ENCODE results near the gene ANKRD39.
"Not testable (repeated sequence)": the region's sequence is repeated elsewhere in the genome, so short reads cannot be mapped to it uniquely, and the experiment has no call there.

ANKRD39 gene

DNA sequence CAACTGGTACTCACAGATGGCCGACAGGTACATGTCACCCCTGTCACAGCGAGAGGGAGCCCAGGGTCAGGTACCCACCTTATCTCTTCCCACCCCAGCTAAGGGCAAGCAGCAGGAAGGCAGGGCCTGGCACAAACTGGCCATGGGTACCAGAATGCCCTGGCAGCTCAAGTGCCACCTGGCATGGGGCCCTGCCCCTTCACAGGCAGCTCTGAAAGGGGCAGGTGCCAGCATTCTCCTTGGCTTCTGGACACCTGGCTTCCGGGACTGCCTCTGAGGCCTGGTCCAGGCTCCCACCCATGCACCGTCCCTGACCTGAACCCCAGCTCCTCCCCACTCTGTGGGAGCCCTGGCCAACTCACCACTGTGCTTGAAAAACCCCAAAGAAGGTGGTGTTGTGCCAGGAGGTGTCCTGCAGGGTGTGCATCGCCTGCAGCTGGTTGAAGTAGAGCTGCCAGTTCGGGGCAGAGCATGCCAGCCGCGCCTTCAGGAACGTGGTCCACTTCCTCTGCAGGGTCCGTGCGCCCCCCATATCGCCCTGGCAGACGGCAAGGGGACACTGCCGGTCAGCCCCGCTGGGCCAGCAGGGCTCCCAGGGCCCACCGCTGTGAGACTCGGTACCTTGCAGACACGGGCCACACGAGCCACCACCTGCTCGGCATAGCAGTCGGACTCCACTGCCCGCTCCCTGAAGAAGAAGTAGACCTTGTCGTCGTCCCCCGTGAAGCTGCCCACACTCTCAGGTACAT lies 6.7 kb upstream of the ANKRD39 start:
- peaks cover 56% of the 10 kb centered on the region for H3K36me3 ChIP-seq (ENCODE audit: control insufficient read depth, insufficient read depth, low read length)
- H3K27ac ChIP-seq (ENCODE audit: low read length), result no peak overlapping the region
- no peaks in the 10 kb centered on the region for H3K27me3 ChIP-seq (ENCODE audit: control insufficient read depth, insufficient read depth, low read length)
- no peak for DNase-seq (ENCODE audit: low read depth, low spot score)
- H3K4me1 ChIP-seq (ENCODE audit: control insufficient read depth, insufficient read depth, low read length), result peaks cover 4% of the 10 kb centered on the region; the same call in 1 of the 2 replicates
- H3K4me3 ChIP-seq (ENCODE audit: low read length), result no peak overlapping the region
- H3K9me3 ChIP-seq (ENCODE audit: control insufficient read depth, insufficient read depth, low read length), result no peaks in the 10 kb centered on the region
- no CpG with 5 or more reads among the region's 25 CpGs for WGBS (ENCODE audit: insufficient coverage, insufficient read length)

DNA sequence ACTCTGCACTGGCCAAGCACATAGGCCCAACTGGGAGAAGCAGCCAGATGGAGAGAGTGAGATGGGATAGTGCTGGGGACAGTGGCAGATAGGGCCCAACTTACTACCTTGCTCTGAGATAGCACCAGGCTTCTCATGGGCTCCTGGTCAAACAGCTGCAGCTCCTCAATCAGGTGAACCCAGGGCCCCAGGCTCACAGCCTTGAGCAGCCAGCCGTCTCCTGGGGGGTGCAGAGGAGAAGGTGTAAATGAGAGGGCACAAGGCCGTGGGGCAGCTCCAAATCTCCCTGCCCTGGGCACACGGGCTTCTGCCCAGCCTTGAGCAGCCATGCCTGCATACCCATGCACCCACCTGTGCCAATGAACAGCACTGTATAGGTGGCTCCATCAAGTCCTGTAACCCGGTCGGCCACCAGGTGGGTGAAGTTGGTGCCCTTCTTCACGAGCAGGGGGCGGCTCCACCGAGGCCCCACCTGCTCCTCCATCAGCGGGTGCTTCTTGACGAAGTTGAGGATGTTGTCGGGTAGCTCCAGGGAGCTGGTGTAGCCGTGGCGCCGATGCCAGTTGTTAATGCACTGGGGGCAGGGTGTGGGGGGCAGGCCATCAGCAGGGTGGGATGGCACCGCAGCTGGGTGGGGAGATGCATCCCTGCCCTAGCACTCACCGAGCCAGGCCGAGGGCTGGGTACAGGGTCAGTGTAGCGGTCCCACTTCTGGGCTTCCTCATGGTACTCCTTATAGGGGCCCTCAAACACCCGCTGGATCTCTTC lies 5.9 kb upstream of the ANKRD39 start:
- Histone ChIP-seq H3K4me3 (ENCODE audit: low read length) (no peak overlapping the region), H3K27me3 (ENCODE audit: control insufficient read depth, insufficient read depth, low read length) (no peaks in the 10 kb centered on the region), H3K36me3 (ENCODE audit: control insufficient read depth, insufficient read depth, low read length) (peaks cover 56% of the 10 kb centered on the region), H3K9me3 (ENCODE audit: control insufficient read depth, insufficient read depth, low read length) (no peaks in the 10 kb centered on the region), H3K4me1 (ENCODE audit: control insufficient read depth, insufficient read depth, low read length) (peaks cover 6% of the 10 kb centered on the region), H3K27ac (ENCODE audit: low read length) (no peak overlapping the region)
- DNase-seq (ENCODE audit: low read depth, low spot score), result no peak
- WGBS (ENCODE audit: insufficient coverage, insufficient read length), result no CpG with 5 or more reads among the region's 19 CpGs

DNA sequence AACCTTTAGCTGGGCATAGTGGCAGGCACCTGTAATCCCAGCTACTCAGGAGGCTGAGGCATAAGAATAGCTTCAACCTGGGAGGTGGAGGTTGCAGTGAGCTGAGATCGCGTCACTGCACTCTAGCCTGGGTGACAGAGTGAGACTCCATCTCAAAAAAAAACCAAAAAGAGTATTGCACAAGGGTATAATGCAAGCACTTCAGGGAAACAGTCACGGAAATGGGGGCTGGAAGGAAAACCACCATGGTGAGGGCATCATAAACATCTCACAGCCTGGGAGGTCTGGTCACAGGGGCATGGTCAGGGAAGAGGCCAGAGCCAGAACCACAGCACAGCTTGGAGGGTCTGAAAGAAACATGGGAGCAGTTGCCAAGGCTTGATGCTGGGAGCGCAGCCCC lies 5.2 kb upstream of the ANKRD39 start:
- H3K27ac ChIP-seq (ENCODE audit: low read length); H3K9me3 ChIP-seq (ENCODE audit: control insufficient read depth, insufficient read depth, low read length); H3K27me3 ChIP-seq (ENCODE audit: control insufficient read depth, insufficient read depth, low read length); H3K4me3 ChIP-seq (ENCODE audit: low read length); H3K4me1 ChIP-seq (ENCODE audit: control insufficient read depth, insufficient read depth, low read length); DNase-seq (ENCODE audit: low read depth, low spot score): not testable (repeated sequence)
- peaks cover 56% of the 10 kb centered on the region for H3K36me3 ChIP-seq (ENCODE audit: control insufficient read depth, insufficient read depth, low read length)
- no CpG with 5 or more reads among the region's 4 CpGs for WGBS (ENCODE audit: insufficient coverage, insufficient read length)

DNA sequence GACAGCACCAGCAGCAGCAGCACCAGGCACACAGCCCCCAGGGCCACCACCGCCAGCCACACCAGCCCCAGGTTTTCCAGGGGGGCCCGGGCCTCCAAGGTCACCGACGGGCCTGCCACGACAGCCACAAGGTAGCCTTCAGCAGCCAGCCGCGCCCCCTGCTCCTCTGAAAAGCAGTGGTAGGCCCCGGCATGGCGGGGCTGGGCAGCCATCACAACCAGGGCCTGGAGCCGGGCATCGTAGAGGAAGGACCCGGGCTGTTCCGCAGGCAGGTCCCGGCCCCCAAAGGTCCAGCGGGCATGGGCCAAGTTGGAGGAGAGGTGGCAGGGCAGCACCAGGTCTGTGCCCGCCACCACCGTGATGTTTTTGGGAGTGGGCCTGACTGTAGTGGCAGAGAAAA lies 3.3 kb upstream of the ANKRD39 start:
- H3K4me3 ChIP-seq (ENCODE audit: low read length), result no peak overlapping the region
- no peak overlapping the region for H3K27ac ChIP-seq (ENCODE audit: low read length)
- H3K9me3 ChIP-seq (ENCODE audit: control insufficient read depth, insufficient read depth, low read length), result no peaks in the 10 kb centered on the region
- no peak for DNase-seq (ENCODE audit: low read depth, low spot score)
- no peaks in the 10 kb centered on the region for H3K27me3 ChIP-seq (ENCODE audit: control insufficient read depth, insufficient read depth, low read length)
- WGBS (ENCODE audit: insufficient coverage, insufficient read length), result no CpG with 5 or more reads among the region's 17 CpGs
- peaks cover 49% of the 10 kb centered on the region for H3K36me3 ChIP-seq (ENCODE audit: control insufficient read depth, insufficient read depth, low read length)
- peaks cover 2% of the 10 kb centered on the region; the same call in 1 of the 2 replicates for H3K4me1 ChIP-seq (ENCODE audit: control insufficient read depth, insufficient read depth, low read length)

DNA sequence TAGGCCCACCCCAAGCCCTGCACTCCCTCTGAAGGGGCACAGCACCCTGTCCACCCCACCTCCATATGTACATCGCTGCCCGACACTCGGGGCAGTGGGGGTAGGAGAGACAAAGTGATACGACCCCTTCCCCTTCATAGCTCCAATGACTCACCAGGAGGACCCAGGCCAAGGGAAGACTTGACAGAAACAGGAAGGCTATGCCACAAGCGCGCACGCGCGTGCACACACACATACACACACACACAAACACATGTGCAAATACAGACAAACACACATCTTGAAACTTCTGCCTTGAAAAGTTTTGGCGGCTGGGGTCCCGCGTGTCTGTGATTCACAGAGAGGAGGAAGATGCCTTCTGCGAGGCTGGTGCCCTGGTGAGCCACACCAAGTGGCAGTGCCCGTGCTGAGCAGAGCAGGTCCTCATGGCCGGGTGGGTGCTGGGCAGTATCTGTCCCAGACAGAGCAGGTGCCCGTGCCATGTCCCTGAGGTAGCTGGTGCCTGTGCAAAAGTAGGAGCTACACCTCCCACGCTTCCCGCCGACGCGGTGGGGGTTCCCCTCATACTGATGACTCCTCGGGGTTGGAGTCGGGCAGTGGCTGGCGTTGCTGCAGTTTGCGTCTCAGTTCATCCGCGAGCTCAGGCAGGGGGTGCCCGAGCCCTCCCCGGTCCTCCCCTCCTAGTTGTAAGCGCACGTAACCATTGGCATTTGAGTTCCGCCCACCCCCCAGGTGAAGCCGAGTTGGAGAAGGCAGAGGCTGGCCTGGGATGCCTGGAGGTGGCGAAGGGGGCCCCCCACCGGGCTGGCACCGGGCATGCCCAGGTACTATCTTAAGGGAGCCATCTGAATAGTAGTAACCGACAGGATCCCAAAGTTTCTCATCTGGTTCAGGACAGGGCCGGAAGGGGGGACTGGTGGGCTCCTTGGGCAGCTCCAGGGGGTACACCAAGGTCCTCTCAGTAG lies 2.5 kb upstream of the ANKRD39 start:
- Histone ChIP-seq H3K27me3 (ENCODE audit: control insufficient read depth, insufficient read depth, low read length) (no peaks in the 10 kb centered on the region), H3K4me1 (ENCODE audit: control insufficient read depth, insufficient read depth, low read length) (peaks cover 2% of the 10 kb centered on the region; the same call in 1 of the 2 replicates), H3K4me3 (ENCODE audit: low read length) (no peak overlapping the region), H3K27ac (ENCODE audit: low read length) (no peak overlapping the region), H3K9me3 (ENCODE audit: control insufficient read depth, insufficient read depth, low read length) (no peaks in the 10 kb centered on the region), H3K36me3 (ENCODE audit: control insufficient read depth, insufficient read depth, low read length) (peaks cover 42% of the 10 kb centered on the region)
- DNase-seq (ENCODE audit: low read depth, low spot score), result no peak
- no CpG with 5 or more reads among the region's 38 CpGs for WGBS (ENCODE audit: insufficient coverage, insufficient read length)

DNA sequence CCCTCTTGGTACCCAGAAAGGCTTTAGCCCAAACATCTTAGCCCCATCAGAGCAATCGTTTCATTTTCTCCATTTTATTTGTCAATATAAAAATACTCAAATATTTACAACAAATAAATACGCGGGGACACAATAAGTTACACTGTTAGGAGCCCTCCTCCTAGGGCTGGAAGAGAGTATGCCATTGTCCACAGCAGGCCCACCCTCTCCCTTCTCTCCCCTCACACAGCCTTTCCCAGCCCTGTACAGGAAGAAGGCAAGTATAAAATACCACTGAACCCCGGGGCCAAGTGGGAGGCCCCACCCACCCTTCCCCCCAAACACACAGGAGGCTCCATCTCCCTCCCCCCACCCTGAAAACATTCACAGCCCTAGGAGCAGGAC lies 1.9 kb upstream of the ANKRD39 start:
- Histone ChIP-seq H3K27me3 (ENCODE audit: control insufficient read depth, insufficient read depth, low read length) (no peaks in the 10 kb centered on the region), H3K9me3 (ENCODE audit: control insufficient read depth, insufficient read depth, low read length) (no peaks in the 10 kb centered on the region), H3K4me1 (ENCODE audit: control insufficient read depth, insufficient read depth, low read length) (peaks cover 2% of the 10 kb centered on the region; the same call in 1 of the 2 replicates), H3K4me3 (ENCODE audit: low read length) (no peak overlapping the region), H3K36me3 (ENCODE audit: control insufficient read depth, insufficient read depth, low read length) (peaks cover 35% of the 10 kb centered on the region), H3K27ac (ENCODE audit: low read length) (no peak overlapping the region)
- no peak for DNase-seq (ENCODE audit: low read depth, low spot score)
- 100% methylated on average over 3 of the region's 4 CpGs for WGBS (ENCODE audit: insufficient coverage, insufficient read length)

DNA sequence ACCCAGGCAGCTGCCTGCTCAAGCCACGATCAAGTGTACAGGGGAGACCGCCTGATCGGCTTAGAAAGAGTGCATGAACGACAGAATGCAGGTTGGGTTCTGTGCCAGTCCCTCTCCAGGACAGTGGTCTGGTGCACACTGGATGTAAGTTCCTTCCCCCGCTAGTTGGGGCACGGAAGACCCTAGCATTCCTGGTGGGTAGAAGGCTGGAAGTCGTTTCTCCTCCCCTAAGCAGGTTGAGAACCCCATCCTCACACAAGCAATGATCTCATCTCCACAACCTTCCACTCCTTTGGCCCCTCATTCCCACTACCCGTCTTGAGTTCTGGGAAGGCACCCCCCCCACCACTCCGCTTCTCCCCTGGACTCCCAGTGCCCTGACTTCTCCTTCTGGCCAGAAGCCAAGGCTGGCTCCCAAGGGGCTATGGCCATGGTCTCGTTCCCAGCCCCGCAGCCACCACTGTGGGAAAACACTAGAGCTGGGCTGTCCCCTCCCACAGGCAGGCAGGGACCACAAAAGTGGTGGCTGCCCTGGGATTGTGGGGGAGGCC lies 1.4 kb upstream of the ANKRD39 start:
- no peaks in the 10 kb centered on the region for H3K27me3 ChIP-seq (ENCODE audit: control insufficient read depth, insufficient read depth, low read length)
- H3K36me3 ChIP-seq (ENCODE audit: control insufficient read depth, insufficient read depth, low read length), result peaks cover 31% of the 10 kb centered on the region
- H3K4me3 ChIP-seq (ENCODE audit: low read length), result peak overlapping the region; percentile 4; the same call in 1 of the 2 replicates
- DNase-seq (ENCODE audit: low read depth, low spot score), result no peak
- H3K27ac ChIP-seq (ENCODE audit: low read length), result no peak overlapping the region
- H3K9me3 ChIP-seq (ENCODE audit: control insufficient read depth, insufficient read depth, low read length), result no peaks in the 10 kb centered on the region
- peaks cover 2% of the 10 kb centered on the region; the same call in 1 of the 2 replicates for H3K4me1 ChIP-seq (ENCODE audit: control insufficient read depth, insufficient read depth, low read length)
- WGBS (ENCODE audit: insufficient coverage, insufficient read length), result no CpG with 5 or more reads among the region's 11 CpGs

DNA sequence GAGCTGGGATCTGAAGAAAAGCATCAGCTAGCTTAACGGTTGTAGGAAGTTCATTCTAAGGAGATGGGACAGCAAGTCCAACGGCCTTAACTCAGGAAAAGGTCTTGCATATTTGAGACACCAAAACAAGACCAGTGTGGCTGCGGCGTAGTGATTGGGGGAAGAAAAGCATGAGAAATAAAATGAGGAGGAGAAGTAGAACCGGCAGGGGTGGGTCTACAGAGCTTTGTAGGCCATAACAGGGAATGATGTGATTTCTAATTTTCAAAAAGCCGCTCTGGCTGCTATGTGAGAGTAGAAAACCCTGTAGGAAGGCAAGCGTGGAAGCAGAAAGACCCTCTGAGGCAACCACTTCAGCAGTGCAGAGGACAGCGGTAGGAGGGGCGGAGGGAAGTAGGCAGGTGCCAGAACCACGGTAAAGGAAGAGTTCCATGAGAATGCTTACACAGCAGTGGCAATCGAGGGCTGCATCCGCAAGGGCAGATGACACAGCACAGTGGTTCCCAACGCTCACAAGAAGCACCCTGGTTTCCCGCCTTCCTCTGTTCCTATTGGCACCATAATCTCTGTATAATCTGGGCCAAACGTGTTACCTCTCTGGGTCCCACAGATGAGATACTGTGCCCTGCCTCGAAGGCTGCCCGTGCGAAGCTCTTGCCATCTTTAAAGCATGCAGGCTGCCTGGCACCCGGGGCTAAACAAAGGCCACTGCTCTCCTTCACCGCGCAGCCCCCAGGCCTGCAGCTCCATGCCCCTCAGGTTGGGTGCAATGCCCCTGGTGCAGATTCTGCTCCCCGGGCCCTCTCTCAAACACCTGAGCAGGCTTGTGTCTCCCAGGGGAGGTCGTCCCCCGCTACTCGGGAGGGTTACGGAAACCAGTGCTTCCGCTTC lies 795 bp downstream of the ANKRD39 start:
- H3K4me1 ChIP-seq (ENCODE audit: control insufficient read depth, insufficient read depth, low read length), result peaks cover 2% of the 10 kb centered on the region; the same call in 1 of the 2 replicates

DNA sequence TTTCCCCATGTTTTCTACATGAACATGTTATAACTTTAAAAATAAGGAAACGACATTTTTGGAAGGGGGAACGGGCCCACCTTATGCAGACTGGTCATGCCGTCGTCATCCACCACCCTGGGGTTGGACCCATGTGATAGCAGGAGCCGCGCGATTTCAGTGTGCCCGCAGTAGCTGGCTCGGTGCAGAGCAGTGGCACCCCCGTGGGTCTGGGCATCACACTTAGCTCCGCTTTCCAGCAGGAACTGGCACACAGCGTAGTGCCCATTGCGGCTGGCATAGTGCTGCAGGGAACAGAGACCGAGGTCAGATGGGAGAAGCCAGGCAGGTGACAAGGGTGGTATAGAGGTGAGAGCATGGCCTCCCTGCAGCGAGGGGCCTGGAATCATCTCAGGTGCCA lies 4.5 kb downstream of the ANKRD39 start:
- no CpG with 5 or more reads among the region's 15 CpGs for WGBS (ENCODE audit: insufficient coverage, insufficient read length)
- Histone ChIP-seq H3K4me1 (ENCODE audit: control insufficient read depth, insufficient read depth, low read length) (no peaks in the 10 kb centered on the region), H3K27ac (ENCODE audit: low read length) (no peak overlapping the region), H3K9me3 (ENCODE audit: control insufficient read depth, insufficient read depth, low read length) (no peaks in the 10 kb centered on the region), H3K36me3 (ENCODE audit: control insufficient read depth, insufficient read depth, low read length) (peaks cover 4% of the 10 kb centered on the region; the same call in 1 of the 2 replicates), H3K27me3 (ENCODE audit: control insufficient read depth, insufficient read depth, low read length) (no peaks in the 10 kb centered on the region), H3K4me3 (ENCODE audit: low read length) (no peak overlapping the region)
- DNase-seq (ENCODE audit: low read depth, low spot score), result no peak

More for the DNA sequence above, 795 bp downstream of the ANKRD39 start:
- H3K27me3 ChIP-seq (ENCODE audit: control insufficient read depth, insufficient read depth, low read length), result no peaks in the 10 kb centered on the region
- H3K4me3 ChIP-seq (ENCODE audit: low read length), result peak overlapping the region; percentile 49; the same call in 1 of the 2 replicates
- no CpG with 5 or more reads among the region's 27 CpGs for WGBS (ENCODE audit: insufficient coverage, insufficient read length)
- no peak for DNase-seq (ENCODE audit: low read depth, low spot score)
- no peak overlapping the region for H3K27ac ChIP-seq (ENCODE audit: low read length)
- H3K36me3 ChIP-seq (ENCODE audit: control insufficient read depth, insufficient read depth, low read length), result peaks cover 17% of the 10 kb centered on the region
- H3K9me3 ChIP-seq (ENCODE audit: control insufficient read depth, insufficient read depth, low read length), result no peaks in the 10 kb centered on the region

Measured in iPS DF 6.9 (cell line).